HL-60 (cell line): Measurements from ENCODE around the gene RGS7.
"Not testable (repeated sequence)": the region's sequence is repeated elsewhere in the genome, so short reads cannot be mapped to it uniquely, and the experiment has no call there.

Experiments used
- CTCF ChIP-seq: IDR thresholded peaks from one replicate; pipeline ENCODE4 v1.5.1; 2011; ENCODE audit warnings: low read length, control low read depth, inconsistent platforms; ENCODE audit not compliant: insufficient read depth
- GABPA ChIP-seq: IDR thresholded peaks from 2 replicates; pipeline ENCODE4 v1.6.1; 2012; ENCODE audit warnings: low read depth
- POLR2AphosphoS5 ChIP-seq: IDR thresholded peaks from 2 replicates; pipeline ENCODE4 v1.6.1; 2012; ENCODE audit warnings: low read depth
- REST ChIP-seq: IDR thresholded peaks from 2 replicates; pipeline ENCODE4 v1.6.1; 2012; ENCODE audit warnings: low read depth; ENCODE audit not compliant: insufficient replicate concordance
- SPI1 ChIP-seq: IDR thresholded peaks from 2 replicates; pipeline ENCODE4 v1.6.1; 2012; ENCODE audit warnings: low read depth, mild to moderate bottlenecking, borderline replicate concordance

- TF ChIP-seq CTCF, POLR2AphosphoS5, REST, GABPA, SPI1: not testable (repeated sequence)
These were observed 191.7 kb downstream of the RGS7 start for GRCh38 chr1:241165256-241165655.
